Keratinocyte (primary cell): ENCODE measurements around the gene NDOR1.

Source experiments
- CTCF ChIP-seq, 3 experiments: IDR thresholded peaks in 1 of 3; conservative IDR thresholded peaks in 1 of 3; optimal IDR thresholded peaks in 1 of 3; 2 replicates in 2 of 3; 3 replicates in 1 of 3; pipeline versions ENCODE3 to v1.5.1; 2011; ENCODE audit warnings: low read length in 3 of 3, mild to moderate bottlenecking in 3 of 3, moderate library complexity in 2 of 3, control low read depth in 1 of 3, inconsistent platforms in 1 of 3; ENCODE audit not compliant: insufficient read depth in 2 of 3; ENCODE audit errors: extremely low read depth in 1 of 3
- EZH2 ChIP-seq: IDR thresholded peaks from one replicate; pipeline ENCODE4 v1.6.1; 2012; ENCODE audit warnings: inconsistent platforms, mild to moderate bottlenecking, low read length, moderate library complexity

GRCh38 chr9:137228968-137229896 lies 23.7 kb downstream of the NDOR1 start:
- TF ChIP-seq CTCF (optimal IDR thresholded peaks at IDR 0.05 in 1 of 3, IDR thresholded peaks at IDR 0.05 in 1 of 3, conservative IDR thresholded peaks at IDR 0.05 in 1 of 3; ENCODE audit: extremely low read depth in 1 of 3, insufficient read depth in 2 of 3, low read length in 3 of 3), result no peak
- no peak for TF ChIP-seq EZH2
